Glomerular visceral epithelial cell (primary cell): ENCODE results near the gene HSPD1.
A peak's percentile ranks its signal among the peaks of the same experiment; 100 is the strongest.
"Not testable (repeated sequence)": the region's sequence is repeated elsewhere in the genome, so short reads cannot be mapped to it uniquely, and the experiment has no call there.

ENCODE experiments used
- DNase-seq: peaks from one replicate; pipeline ENCODE4 v3.0.0-alpha.2; 2016; ENCODE audit errors: extremely low spot score

Gene HSPD1

DNA sequence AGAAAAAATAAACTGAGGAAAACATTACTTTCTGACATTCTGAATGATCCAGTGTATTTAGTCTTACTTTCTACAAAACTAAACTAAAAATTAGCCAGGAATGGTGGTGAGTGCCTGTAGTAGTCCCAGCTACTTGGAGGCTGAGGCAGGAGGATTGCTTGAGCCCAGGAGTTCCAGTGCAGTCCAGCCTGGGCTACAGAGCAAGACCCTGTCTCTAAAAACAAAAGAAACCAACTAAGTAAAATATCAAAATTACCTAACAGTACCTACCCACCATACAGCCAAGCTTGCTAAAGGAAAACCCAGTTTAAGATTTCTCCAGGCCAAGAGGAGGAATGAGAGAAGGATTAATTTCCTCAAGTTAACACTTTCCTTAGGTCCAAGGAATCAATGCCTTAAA, 2.9 kb downstream of the HSPD1 start:
- DNase-seq = no peak

DNA sequence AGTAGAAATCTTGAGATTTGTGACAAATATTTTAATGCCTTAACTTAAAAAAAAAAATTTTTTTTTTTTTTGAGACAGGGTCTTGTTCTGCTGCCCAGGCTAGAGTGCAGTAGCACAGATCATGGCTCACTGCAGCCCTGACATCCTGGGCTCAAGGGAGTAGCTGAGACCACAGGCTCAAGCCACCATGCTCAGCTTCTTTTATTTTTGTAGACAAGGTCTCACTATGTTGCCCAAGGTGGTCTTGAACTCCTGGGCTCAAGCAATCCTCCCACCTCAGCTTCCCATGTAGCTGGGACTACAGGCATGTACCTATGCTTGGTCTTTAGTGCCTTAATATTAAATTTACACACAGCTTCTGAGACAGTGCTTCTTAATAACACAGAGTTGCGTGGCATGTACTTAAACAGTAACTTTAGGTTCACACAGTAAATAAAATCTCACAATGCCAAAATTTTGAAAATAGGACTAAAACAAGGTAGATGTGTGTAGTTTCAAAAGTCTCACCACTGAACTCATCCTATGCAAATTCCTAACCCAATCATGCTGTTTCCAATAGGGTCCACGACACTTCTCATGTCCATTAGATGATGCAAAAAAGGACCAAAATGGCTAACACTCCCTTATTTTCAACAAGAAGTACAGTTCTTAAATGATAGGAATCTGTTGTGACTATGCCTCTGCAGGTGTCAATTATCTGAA, 4.1 kb downstream of the HSPD1 start:
- no peak for DNase-seq

- no peak for DNase-seq
These were observed 12.3 kb downstream of the HSPD1 start for GRCh38 chr2:197487385-197487784.

GRCh38 chr2:197486175-197486574, 13.5 kb downstream of the HSPD1 start:
- no peak for DNase-seq

DNA sequence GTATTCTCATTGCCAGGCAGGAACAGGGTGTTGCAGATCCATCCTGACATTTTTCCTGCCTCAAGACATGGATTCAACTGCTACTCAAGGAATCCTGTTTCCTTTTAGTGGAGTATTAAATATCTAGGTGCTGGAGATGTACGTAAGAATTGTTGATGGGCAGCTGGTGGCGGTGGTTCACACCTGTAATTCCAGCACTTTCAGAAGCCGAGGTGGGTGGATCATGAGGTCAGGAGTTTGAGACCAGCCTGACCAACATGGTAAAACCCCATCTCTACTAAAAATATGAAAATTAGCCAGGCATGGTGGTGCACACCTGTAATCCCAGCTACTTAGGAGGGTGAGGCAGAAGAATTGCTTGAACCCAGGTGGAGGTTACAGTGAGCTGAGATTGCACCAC, 15.4 kb downstream of the HSPD1 start:
- not testable (repeated sequence) for DNase-seq

GRCh38 chr2:197480165-197481036, 19.2 kb downstream of the HSPD1 start:
- no peak for DNase-seq

DNA sequence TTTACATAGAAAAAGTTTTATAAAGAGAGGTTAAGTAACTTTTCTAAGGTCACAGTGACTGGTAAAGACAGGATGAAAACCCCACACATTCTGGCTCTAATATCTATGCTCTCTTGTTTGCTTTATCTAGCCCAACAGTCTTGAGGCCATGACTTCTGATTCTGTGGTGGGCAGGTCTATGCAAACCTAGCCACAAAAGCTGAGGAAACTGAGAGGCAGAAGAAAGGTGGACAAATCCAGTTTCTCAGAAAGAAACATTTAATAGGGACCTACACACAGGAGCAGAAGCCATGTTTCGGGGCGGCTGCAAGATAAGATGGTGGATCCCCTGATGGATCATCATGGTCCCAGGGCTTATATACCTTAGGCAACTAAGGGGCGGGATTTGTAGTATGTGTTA, 21.8 kb downstream of the HSPD1 start:
- DNase-seq = no peak

- DNase-seq = no peak
These were observed 27.5 kb downstream of the HSPD1 start for GRCh38 chr2:197472166-197472565.

DNA sequence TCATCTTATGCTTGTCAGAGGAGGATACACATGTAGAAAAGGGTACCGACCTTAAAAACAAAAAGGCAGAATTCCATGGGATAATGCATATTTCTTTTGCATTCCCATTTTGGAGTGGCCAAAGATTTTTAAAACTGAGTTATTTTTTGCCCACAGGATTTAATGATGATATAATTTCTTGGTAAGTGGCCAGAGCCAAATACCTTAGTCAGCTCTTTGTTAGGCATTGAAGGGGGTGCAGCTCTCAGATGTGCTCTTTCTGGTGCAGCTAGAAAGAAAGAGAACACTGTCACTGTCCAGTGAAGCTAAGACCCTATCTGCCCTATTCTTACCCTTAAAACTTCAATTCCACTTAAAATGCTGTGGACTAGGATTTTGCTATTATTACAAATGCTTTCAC, 35.5 kb downstream of the HSPD1 start:
- peak; percentile 21 for DNase-seq

DNA sequence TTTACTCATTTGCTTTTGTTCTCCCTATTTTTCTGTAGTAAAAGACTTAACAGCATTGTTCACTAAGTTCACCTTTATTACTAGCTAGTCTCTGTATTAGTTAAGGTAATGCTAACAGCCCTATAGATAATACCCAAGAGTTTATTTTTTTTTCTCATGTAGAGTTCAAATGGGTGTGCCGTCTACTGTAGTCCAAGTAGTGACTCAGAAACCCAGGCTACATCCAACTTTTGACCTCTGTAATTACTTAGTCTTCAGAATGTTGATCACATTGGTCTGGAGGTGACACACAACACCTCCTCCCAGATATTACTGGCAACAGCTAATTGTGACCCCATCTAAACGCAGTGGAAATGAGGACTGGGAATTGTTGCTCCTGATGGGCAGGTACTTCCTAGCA, 38.6 kb downstream of the HSPD1 start:
- no peak for DNase-seq

- DNase-seq = no peak
These were observed 39.0 kb downstream of the HSPD1 start for GRCh38 chr2:197460649-197461048.

DNA sequence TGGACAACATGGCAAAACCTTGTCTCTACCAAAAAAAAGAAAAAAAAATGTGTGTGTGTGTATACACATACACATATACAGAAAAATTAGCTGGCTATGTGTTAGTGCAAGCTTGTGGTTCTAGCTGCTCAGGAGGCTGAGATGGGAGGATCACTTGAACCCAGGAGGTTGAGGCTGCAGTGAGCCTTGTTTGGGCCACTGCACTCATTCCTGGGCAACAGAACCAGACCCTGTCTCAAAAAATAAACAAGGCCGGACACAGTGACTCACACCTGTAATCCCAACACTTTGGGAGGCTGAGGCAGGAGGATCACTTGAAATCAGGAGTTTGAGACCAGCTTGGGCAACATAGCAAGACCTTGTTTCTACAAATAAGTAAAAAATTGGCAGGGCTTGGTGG, 44.2 kb downstream of the HSPD1 start:
- no peak for DNase-seq

DNA sequence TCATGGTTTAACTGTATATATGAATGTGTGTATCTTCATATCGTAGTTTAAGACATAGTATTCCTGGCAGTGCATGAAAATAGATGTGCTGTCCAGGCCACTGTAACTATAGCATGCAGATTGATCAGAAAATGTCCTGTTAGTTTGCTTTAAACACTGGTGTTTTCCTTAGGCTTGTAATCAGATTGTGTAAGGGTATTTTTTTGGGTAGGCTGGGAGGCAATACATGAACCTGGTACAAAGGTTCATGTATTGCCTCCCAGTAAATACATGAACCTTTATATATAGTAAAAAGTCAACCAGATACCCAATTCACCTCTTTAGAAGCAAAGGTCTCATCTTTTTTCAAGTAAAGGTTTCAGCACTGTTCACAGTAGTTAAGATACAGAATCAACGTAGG, 44.7 kb downstream of the HSPD1 start:
- DNase-seq = no peak

DNA sequence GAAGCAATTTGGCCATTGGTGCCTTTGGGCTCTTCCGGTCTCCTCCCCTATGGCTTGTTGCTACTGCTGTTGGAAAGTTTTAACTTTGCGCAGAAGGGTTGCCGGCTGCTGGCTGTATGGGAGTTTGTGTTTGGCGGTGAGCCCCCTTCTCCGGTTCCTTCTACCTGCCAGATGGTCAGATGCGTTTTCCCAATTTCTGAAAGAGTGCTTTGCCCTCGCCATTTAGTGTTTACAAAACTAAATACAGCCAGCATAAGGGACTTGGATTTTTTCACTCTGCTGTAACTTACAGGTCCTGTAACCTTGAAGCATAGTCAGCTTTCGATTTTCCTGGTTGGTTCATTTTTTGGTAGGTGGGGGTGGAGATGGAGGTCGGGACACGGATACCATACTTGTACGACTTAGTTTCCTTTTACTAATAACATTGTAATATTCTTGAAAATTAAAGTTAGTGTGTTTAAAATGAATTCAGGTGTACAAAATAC, 45.7 kb downstream of the HSPD1 start:
- DNase-seq = no peak

GRCh38 chr2:197453123-197453913, 46.3 kb downstream of the HSPD1 start, which contains the start of gene COQ10B:
Gene COQ10B (plus strand): TSS chr2:197453552. CDS start chr2:197453561, 9 bp downstream.
- DNase-seq = peak; percentile 100

DNA sequence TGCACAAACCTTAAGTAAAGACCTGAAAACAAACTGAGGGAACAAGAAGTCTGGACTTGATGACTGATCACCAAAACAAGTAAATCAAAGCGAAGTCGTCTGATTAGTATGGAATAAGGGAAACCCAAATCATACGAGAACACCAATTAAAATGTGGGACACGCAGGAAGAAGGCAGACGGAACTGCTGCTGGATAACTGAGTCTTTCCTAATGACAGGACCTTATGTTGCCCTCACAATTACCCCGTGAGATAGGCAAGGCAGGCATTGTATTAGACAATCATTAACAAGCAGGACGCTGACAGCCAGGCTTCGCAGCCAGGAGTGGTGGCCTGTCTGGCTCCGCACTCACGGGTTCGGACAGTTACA, 46.9 kb downstream of the HSPD1 start:
- DNase-seq = no peak

DNA sequence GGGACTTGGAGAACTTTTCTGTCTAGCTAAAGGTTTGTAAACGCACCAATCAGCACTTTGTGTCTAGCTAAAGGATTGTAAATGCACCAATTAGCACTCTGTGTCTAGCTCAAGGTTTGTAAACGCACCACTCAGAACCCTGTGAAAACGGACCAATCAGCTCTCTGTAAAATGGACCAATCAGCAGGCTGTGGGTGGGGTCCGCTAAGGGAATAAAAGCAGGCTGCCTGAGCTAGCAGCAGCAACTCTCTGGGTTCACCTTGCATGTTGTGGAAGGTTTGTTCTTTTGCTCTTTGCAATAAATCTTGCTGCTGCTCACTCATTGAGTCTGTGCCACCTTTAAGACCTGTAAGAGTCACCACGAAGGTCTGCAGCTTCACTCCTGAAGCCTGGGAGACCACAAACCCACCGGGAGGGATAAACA, 48.7 kb downstream of the HSPD1 start:
- DNase-seq = not testable (repeated sequence)

GRCh38 chr2:197450465-197450864, 49.2 kb downstream of the HSPD1 start:
- no peak for DNase-seq

GRCh38 chr2:197446844-197447243, 52.8 kb downstream of the HSPD1 start:
- no peak for DNase-seq

GRCh38 chr2:197445746-197446145, 53.9 kb downstream of the HSPD1 start:
- DNase-seq = no peak

GRCh38 chr2:197442857-197443256, 56.8 kb downstream of the HSPD1 start:
- DNase-seq = no peak

DNA sequence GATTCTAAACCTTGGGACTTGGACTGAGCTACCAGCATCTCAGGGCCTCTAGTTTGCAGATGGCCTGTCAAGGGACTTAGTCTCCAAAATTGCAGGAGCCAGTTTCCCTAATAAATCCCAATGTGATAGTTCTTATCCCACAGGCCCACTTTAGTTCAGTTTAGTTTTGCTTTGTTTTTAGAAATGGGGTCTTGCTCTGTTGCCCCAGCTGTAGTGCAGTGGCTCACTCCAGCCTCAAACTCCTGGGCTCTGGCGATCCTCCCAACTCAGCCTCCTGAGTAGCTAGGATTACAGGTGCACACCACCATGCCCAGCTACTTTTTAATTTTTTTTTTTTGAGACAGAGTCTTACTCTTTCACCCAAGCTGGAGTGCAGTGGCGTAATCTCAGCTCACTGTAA, 62.3 kb downstream of the HSPD1 start:
- DNase-seq = no peak
